ENCODE measurements around the gene RNF146.
A peak's percentile ranks its signal among the peaks of the same experiment; 100 is the strongest.

RNF146 gene

GRCh38 chr6:127298475-127298874, 31.8 kb downstream of the RNF146 start:
- ChIA-PET CTCF (interaction anchor here (0.8 to 8.2 kb wide), 6 partner anchors 7 to 240 kb away, joined by 3 to 68 read pairs (median 5); no protein-coding TSS in a partner anchor), POLR2A (no interaction called here)
- no peak for DNase-seq (ENCODE audit: extremely low spot score)
- TF ChIP-seq CTCF (IDR thresholded peaks at IDR 0.05; ENCODE audit: control extremely low read depth, extremely low read depth, low read depth, missing control alignments) = no peak

GRCh38 chr6:127299522-127300240, 33.0 kb downstream of the RNF146 start:
- DNase-seq (ENCODE audit: extremely low spot score) = no peak
- ChIA-PET POLR2A (no interaction called here), CTCF (interaction anchor here (1.2 to 8.2 kb wide), 9 partner anchors 8 to 239 kb away, joined by 3 to 68 read pairs (median 5); no protein-coding TSS in a partner anchor)
- no peak for TF ChIP-seq CTCF (IDR thresholded peaks at IDR 0.05; ENCODE audit: control extremely low read depth, extremely low read depth, low read depth, missing control alignments)

- no peak for DNase-seq (ENCODE audit: extremely low spot score)
- ChIA-PET CTCF (interaction anchor here (1.2 to 8.2 kb wide), 9 partner anchors 9 to 216 kb away, joined by 3 to 68 read pairs (median 4); partner anchors contain the start of gene RNF146), POLR2A (no interaction called here)
Observed at GRCh38 chr6:127300411-127300810, 33.7 kb downstream of the RNF146 start.

GRCh38 chr6:127301199-127301700, 34.6 kb downstream of the RNF146 start:
- CTCF ChIA-PET = interaction anchor here (0.8 to 8.2 kb wide), 12 partner anchors 10 to 237 kb away, joined by 3 to 68 read pairs (median 4); partner anchors contain the start of gene RNF146
- no peak for DNase-seq (ENCODE audit: extremely low spot score)
- no peak for TF ChIP-seq CTCF (IDR thresholded peaks at IDR 0.05; ENCODE audit: control extremely low read depth, extremely low read depth, low read depth, missing control alignments)
- POLR2A ChIA-PET = no interaction called here

More at GRCh38 chr6:127300411-127300810, 33.7 kb downstream of the RNF146 start:
- no peak for TF ChIP-seq CTCF (IDR thresholded peaks at IDR 0.05; ENCODE audit: control extremely low read depth, extremely low read depth, low read depth, missing control alignments)

GRCh38 chr6:127302728-127303660, 36.3 kb downstream of the RNF146 start:
- ChIA-PET POLR2A (no interaction called here), CTCF (interaction anchor here (0.7 to 8.2 kb wide), 19 partner anchors 11 to 235 kb away, joined by 3 to 68 read pairs (median 4); partner anchors contain the start of gene RNF146)
- DNase-seq (ENCODE audit: extremely low spot score) = peak; percentile 42
- TF ChIP-seq CTCF (IDR thresholded peaks at IDR 0.05; ENCODE audit: control extremely low read depth, extremely low read depth, low read depth, missing control alignments) = peak; percentile 76

- ChIA-PET CTCF (interaction anchor here (0.7 to 8.2 kb wide), 18 partner anchors 11 to 234 kb away, joined by 3 to 68 read pairs (median 4); partner anchors contain the start of gene RNF146), POLR2A (no interaction called here)
- no peak for DNase-seq (ENCODE audit: extremely low spot score)
- no peak for TF ChIP-seq CTCF (IDR thresholded peaks at IDR 0.05; ENCODE audit: control extremely low read depth, extremely low read depth, low read depth, missing control alignments)
Observed at GRCh38 chr6:127303917-127304316, 37.3 kb downstream of the RNF146 start.

Data from GM10248 (cell line).